ENCODE measurements around the gene ARHGEF10L.

Gene ARHGEF10L

DNA sequence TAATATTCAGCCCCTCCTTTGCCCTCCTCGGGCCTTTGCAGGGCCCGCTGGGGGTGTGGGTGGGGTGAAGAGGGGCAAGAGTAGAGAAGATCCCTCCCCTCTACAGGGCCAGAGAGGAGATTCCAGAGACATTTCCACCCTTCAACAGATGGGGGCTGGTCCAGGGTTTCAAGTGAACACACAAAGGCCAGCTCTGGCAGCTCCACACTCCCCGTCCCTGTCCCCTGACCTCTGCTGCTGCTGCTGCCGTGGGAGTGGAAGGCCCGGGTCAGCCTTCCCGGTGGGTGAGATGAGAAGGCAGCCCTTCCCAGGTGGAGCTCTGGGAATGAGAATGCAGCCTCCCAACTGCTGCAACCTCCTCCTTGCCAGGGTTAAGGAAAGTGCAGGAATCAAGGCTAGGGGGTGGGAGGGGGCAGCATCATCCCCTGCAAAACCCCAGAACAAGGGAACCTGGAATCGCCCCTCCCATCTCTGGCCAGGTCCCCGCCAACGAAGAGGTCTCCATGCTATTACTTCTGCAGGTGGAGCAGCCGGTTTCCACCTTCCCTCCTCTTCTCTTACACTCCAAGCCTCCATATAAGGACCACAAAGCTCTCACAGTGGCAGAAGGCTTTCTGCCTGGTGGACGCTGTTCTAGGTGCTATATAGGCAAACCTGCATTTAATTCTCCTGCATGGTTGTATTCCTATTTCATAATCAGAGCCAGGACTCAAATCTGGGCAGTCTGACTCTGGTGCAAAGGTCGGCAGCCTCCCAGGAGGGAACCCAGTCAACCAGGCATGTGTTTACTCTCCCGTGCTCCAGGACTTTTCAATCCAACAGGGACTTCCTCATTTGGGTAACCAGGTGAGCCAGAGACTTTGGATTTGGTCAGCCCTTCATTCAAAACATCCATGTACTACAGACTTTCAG, 22.9 kb upstream of the ARHGEF10L start:
- no peaks in the 10 kb centered on the region for H3K36me3 ChIP-seq (ENCODE audit: insufficient read depth, low read length)
- H3K4me2 ChIP-seq (ENCODE audit: insufficient read depth, low read length) = no peak overlapping the region
- no peak overlapping the region for H3K9ac ChIP-seq (ENCODE audit: low read depth, low read length)
- no peak overlapping the region for H3K4me3 ChIP-seq (ENCODE audit: low read depth in 1 of 2, low read length in 2 of 2)
- H3K79me2 ChIP-seq (ENCODE audit: insufficient read depth, low read length) = no peaks in the 10 kb centered on the region
- H3K27me3 ChIP-seq (ENCODE audit: insufficient read depth, low read length, poor library complexity) = peaks cover 8% of the 10 kb centered on the region
- no peak overlapping the region for H3K27ac ChIP-seq (ENCODE audit: low read length)
- no peaks in the 10 kb centered on the region for H3K4me1 ChIP-seq (ENCODE audit: insufficient read depth, low read length)
- H4K20me1 ChIP-seq (ENCODE audit: insufficient read depth, low read length) = no peaks in the 10 kb centered on the region
- ATAC-seq (ENCODE audit: insufficient read depth, low read depth) (no peak), DNase-seq (no peak)
- TF ChIP-seq EZH2 (IDR thresholded peaks at IDR 0.05; ENCODE audit: borderline replicate concordance, low read depth, low read length, severe bottlenecking) = no peak
- TF ChIP-seq, protein P1, sequence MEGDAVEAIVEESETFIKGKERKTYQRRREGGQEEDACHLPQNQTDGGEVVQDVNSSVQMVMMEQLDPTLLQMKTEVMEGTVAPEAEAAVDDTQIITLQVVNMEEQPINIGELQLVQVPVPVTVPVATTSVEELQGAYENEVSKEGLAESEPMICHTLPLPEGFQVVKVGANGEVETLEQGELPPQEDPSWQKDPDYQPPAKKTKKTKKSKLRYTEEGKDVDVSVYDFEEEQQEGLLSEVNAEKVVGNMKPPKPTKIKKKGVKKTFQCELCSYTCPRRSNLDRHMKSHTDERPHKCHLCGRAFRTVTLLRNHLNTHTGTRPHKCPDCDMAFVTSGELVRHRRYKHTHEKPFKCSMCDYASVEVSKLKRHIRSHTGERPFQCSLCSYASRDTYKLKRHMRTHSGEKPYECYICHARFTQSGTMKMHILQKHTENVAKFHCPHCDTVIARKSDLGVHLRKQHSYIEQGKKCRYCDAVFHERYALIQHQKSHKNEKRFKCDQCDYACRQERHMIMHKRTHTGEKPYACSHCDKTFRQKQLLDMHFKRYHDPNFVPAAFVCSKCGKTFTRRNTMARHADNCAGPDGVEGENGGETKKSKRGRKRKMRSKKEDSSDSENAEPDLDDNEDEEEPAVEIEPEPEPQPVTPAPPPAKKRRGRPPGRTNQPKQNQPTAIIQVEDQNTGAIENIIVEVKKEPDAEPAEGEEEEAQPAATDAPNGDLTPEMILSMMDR (IDR thresholded peaks at IDR 0.05; ENCODE audit: borderline replicate concordance, extremely low read depth, low read length, poor library complexity, severe bottlenecking) = no peak
- H2AFZ ChIP-seq (ENCODE audit: low read depth, low read length) = no peak overlapping the region
- H3K9me3 ChIP-seq (ENCODE audit: insufficient read depth, low read length, severe bottlenecking) = no peaks in the 10 kb centered on the region

DNA sequence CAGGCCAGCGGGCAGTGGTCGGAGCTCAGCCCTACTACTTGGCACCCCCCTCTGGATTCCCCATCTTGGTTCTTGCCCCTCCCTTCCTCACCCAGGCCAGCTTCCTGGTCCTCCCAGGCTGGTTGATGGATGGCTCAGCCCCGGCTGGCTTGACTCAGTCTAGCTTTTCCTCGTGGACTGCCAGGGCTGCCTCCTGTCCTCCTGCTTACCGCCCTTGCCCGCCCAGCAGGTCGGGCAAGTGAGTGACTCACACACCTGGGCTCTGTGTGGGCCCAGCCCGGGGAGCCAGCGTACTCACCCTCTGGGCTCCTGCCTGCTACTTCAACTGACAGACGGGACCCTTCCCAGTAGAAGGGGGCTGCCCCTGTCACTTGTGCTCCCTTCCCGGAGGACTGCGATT, 19.5 kb upstream of the ARHGEF10L start:
- Histone ChIP-seq H3K4me1 (ENCODE audit: insufficient read depth, low read length) (no peaks in the 10 kb centered on the region), H3K4me2 (ENCODE audit: insufficient read depth, low read length) (no peak overlapping the region), H3K27me3 (ENCODE audit: insufficient read depth, low read length, poor library complexity) (peaks cover 8% of the 10 kb centered on the region), H3K79me2 (ENCODE audit: insufficient read depth, low read length) (no peaks in the 10 kb centered on the region), H4K20me1 (ENCODE audit: insufficient read depth, low read length) (no peaks in the 10 kb centered on the region), H3K9me3 (ENCODE audit: insufficient read depth, low read length, severe bottlenecking) (no peaks in the 10 kb centered on the region), H3K36me3 (ENCODE audit: insufficient read depth, low read length) (no peaks in the 10 kb centered on the region), H3K9ac (ENCODE audit: low read depth, low read length) (no peak overlapping the region), H3K27ac (ENCODE audit: low read length) (no peak overlapping the region), H2AFZ (ENCODE audit: low read depth, low read length) (no peak overlapping the region), H3K4me3 (ENCODE audit: low read depth in 1 of 2, low read length in 2 of 2) (no peak overlapping the region)
- TF ChIP-seq, protein P1 (IDR thresholded peaks at IDR 0.05; ENCODE audit: borderline replicate concordance, extremely low read depth, low read length, poor library complexity, severe bottlenecking) = no peak
- TF ChIP-seq EZH2 (IDR thresholded peaks at IDR 0.05; ENCODE audit: borderline replicate concordance, low read depth, low read length, severe bottlenecking) = no peak
- DNase-seq (no peak), ATAC-seq (ENCODE audit: insufficient read depth, low read depth) (no peak)

- Histone ChIP-seq H3K9me3 (ENCODE audit: insufficient read depth, low read length, severe bottlenecking) (no peaks in the 10 kb centered on the region), H3K4me1 (ENCODE audit: insufficient read depth, low read length) (no peaks in the 10 kb centered on the region), H3K4me2 (ENCODE audit: insufficient read depth, low read length) (no peak overlapping the region), H3K4me3 (ENCODE audit: low read depth in 1 of 2, low read length in 2 of 2) (no peak overlapping the region), H4K20me1 (ENCODE audit: insufficient read depth, low read length) (no peaks in the 10 kb centered on the region), H2AFZ (ENCODE audit: low read depth, low read length) (no peak overlapping the region), H3K79me2 (ENCODE audit: insufficient read depth, low read length) (no peaks in the 10 kb centered on the region), H3K9ac (ENCODE audit: low read depth, low read length) (no peak overlapping the region), H3K27me3 (ENCODE audit: insufficient read depth, low read length, poor library complexity) (peaks cover 8% of the 10 kb centered on the region), H3K27ac (ENCODE audit: low read length) (no peak overlapping the region), H3K36me3 (ENCODE audit: insufficient read depth, low read length) (no peaks in the 10 kb centered on the region)
- no peak for ATAC-seq (ENCODE audit: insufficient read depth, low read depth)
- TF ChIP-seq EZH2 (IDR thresholded peaks at IDR 0.05; ENCODE audit: borderline replicate concordance, low read depth, low read length, severe bottlenecking) = no peak
- TF ChIP-seq, protein P1 (IDR thresholded peaks at IDR 0.05; ENCODE audit: borderline replicate concordance, extremely low read depth, low read length, poor library complexity, severe bottlenecking) = no peak
- DNase-seq = no peak
Measured at GRCh38 chr1:17520473-17521319, 18.8 kb upstream of the ARHGEF10L start.
